GM20431 (cell line): ENCODE results near the gene WDR5B.
"Not testable (repeated sequence)": the region's sequence is repeated elsewhere in the genome, so short reads cannot be mapped to it uniquely, and the experiment has no call there.

ENCODE experiments used
- in situ Hi-C: fragments of 300-500 bp; cut with MseI, MboI; formaldehyde crosslinking; loops from one replicate; pipeline ENCODE4 v1.15.0; 2020; ENCODE audit warnings: low sequenced_read_pairs; ENCODE audit not compliant: unreplicated experiment

Gene WDR5B

DNA sequence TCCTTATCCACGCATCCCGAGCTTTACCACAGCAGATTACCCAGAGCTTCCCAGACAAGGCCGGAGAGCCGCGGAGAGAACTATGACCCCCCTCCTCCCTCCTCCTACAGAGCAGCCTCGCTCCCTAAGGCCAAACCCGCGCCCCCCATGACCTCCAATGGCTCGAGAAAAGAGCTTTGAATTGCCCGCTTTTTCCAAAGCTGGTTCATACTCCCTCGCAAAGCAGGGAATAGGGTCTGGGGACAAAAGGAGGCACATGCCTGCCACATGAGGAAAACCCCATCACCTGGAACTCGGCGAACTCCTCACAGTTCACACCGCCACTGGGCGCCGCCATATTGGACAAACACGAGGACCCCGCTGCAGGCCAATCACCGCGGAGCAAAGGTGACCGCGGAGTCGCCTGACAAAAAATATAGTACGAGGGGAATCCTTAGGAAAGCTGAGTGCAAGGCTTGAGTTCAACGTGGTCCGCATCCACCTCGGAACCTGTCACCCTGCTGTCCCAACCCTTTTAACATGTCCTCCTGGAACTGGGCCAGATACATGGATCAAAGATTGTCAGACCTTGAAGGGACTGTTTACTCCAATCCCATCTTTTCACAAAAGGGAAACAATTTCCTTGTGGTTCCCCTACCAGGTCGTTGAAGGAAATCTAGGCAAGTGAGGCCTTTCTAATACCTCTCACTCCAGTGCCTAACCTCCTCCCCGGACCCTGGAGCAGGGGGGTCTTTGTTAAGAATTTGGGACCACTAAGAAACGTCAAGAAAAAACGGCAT, 32.8 kb downstream of the WDR5B start, which contains the start of gene MIX23:
MIX23 (minus strand) TSS at position 344 of the 779 bp plus-strand sequence; CDS start at position 337, 7 bp downstream.
- in situ Hi-C loops, result no loop called here

DNA sequence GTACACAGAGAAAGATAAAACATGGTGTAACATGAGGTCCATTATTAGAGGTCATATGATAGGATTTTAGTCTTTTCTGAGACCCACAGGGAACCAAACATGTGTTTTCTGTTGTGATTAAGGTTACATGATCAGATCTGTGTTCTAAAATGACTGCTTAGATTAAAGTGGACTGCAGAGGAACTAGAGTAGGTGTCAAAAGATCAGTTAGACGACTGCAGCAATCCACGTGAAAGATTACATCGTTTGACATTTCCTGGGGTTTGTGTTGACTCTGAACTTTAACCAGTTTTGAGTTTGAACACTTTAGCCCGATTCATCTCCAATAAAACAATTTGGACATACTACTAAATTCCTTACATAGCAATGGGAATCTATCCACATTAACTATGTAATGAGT, 37.9 kb downstream of the WDR5B start:
- in situ Hi-C loops, result no loop called here

DNA sequence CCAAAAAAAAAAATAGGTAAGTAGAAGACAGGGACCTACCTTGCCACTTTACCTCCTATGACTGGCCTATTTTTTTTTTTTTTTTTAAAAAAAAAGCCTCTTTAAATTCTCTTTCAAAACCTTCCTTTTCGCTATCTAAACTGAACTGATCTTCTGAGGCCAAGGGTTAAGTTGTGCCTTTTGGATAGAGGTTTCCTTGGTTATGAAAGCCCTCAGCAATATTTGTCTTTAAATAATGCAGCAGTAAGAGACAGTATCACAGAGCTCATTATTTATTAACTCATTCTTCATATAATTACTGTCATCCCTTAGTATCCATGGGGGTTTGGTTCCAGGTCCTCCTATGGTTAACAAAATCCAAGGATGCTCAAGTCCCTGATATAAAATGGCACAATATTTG, 41.8 kb downstream of the WDR5B start:
- in situ Hi-C loops, result no loop called here

DNA sequence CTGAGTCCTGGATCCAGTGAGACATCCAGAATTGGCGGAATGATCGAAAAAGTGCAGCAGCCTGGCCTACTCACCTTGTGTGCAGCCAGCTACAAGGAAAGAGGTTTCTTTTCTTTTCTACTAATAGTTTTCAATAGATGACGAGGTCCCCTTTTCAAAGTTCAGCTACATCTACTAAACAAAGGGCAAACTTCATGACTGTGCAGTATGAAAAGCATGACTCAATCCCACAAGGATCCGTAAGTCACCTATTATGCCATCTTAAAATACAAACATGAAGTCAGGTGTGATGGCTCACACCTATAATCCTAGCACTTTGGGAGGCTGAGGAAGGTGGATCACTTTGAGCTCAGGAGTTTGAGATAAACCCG, 49.5 kb downstream of the WDR5B start:
- in situ Hi-C loops, result no loop called here

DNA sequence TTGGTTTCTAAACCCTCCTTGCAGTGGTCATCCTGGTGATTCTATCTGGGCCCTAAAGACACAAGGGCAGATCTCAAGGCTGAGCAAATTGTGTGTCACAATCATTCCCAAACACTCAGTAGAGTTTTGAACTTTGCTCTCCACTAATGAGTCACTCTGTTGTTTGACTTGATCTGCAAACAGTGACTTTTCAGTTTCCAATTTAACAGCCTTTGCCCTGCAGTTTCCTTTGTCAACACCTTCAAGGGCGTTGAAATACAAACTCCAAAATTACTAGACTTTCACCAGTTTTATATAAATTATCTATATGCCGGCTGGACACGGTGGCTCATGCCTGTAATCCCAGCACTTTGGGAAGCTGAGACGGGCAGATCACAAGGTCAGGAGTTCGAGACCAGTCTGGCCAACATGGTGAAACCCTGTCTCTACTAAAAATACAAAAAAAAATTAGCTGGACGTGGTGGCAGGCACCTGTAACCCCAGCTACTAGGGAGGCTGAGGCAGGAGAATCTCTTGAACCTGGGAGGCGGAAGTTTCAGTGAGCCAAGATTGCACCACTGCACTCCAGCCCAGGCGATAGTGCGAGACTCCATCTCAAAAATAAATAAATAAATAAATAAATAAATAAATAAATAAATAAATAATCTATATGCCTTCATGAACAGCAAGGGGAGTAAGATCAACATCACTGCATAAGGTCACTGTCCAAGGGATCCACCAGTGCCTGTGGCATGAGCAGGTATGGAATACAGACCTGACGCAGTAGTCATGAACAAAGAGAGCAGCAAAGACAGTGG, 50.1 kb downstream of the WDR5B start:
- in situ Hi-C loops, result not testable (repeated sequence)

DNA sequence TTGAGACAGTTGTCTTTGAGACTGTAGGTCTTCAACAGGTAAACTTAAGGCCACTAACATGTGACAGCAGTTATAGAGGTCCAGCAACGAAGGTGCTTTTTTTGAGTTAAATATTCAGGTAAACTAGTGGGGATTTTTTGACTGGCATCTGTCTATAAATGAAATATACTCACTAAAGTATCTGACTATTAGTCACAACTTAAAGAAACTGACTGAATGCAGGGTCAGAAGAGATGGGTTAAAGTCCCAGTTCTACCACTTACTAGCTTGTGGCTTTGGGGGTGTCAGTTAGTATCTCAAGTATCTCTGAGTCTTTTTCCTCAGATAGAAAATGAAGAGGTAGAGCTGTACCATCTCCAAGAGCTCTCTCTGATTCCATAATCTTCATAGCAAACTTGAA, 50.8 kb downstream of the WDR5B start:
- in situ Hi-C loops, result no loop called here

DNA sequence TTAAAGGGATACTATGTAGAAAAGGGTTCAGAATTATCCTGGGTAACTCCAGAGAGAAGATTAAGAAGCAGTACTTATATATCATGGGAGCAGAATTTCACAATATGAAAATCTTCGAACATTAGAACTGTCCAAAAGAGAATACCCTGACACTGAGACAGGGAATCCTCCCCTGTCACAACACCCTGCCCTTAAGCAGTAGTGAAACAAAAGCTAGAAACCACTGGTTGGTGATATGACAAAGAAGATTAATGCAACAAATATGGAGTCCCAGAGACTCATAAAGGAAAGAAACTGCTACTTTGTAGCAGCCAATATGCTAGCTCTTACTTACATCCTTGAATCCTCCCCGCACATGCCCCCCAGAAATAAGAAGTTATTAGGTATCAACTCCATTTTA, 51.4 kb downstream of the WDR5B start:
- in situ Hi-C loops, result no loop called here
